ENCODE results near the gene SH3PXD2A.

SH3PXD2A gene

GRCh38 chr10:103811463-103811862 lies 43.9 kb downstream of the SH3PXD2A start:
- DNase-seq: no peak

- DNase-seq: no peak
These were observed 46.6 kb downstream of the SH3PXD2A start for GRCh38 chr10:103808780-103809179.

GRCh38 chr10:103807996-103808395 lies 47.4 kb downstream of the SH3PXD2A start:
- DNase-seq: no peak

GRCh38 chr10:103806395-103807187 lies 48.8 kb downstream of the SH3PXD2A start:
- DNase-seq: no peak

- no peak for DNase-seq
These were observed 49.6 kb downstream of the SH3PXD2A start for GRCh38 chr10:103805781-103806180.

- no peak for DNase-seq
These were observed 50.5 kb downstream of the SH3PXD2A start for GRCh38 chr10:103804871-103805270.

- DNase-seq: no peak
These were observed 51.4 kb downstream of the SH3PXD2A start for GRCh38 chr10:103803941-103804340.

- no peak for DNase-seq
These were observed 52.6 kb downstream of the SH3PXD2A start for GRCh38 chr10:103802637-103803353.

GRCh38 chr10:103802081-103802480 lies 53.3 kb downstream of the SH3PXD2A start:
- no peak for DNase-seq

GRCh38 chr10:103800789-103801540 lies 54.4 kb downstream of the SH3PXD2A start:
- DNase-seq: no peak

GRCh38 chr10:103800089-103800488 lies 55.3 kb downstream of the SH3PXD2A start:
- DNase-seq: no peak

- no peak for DNase-seq
These were observed 56.0 kb downstream of the SH3PXD2A start for GRCh38 chr10:103799341-103799740.

- no peak for DNase-seq
These were observed 56.9 kb downstream of the SH3PXD2A start for GRCh38 chr10:103798511-103798910.

GRCh38 chr10:103797857-103798256 lies 57.5 kb downstream of the SH3PXD2A start:
- DNase-seq: no peak

GRCh38 chr10:103795634-103796270 lies 59.6 kb downstream of the SH3PXD2A start:
- DNase-seq: no peak

GRCh38 chr10:103794996-103795395 lies 60.4 kb downstream of the SH3PXD2A start:
- DNase-seq: no peak

GRCh38 chr10:103793920-103794883 lies 61.2 kb downstream of the SH3PXD2A start:
- no peak for DNase-seq

GRCh38 chr10:103793429-103793828 lies 61.9 kb downstream of the SH3PXD2A start:
- no peak for DNase-seq

GRCh38 chr10:103792547-103792946 lies 62.8 kb downstream of the SH3PXD2A start:
- DNase-seq: no peak

GRCh38 chr10:103791858-103792257 lies 63.5 kb downstream of the SH3PXD2A start:
- DNase-seq: no peak

- no peak for DNase-seq
These were observed 64.1 kb downstream of the SH3PXD2A start for GRCh38 chr10:103791291-103791690.

- DNase-seq: no peak
These were observed 64.8 kb downstream of the SH3PXD2A start for GRCh38 chr10:103790580-103790979.
